Left ventricle myocardium inferior (tissue), 1 donor: ENCODE results near the gene IL7R. TPM values are rescaled to one million over a fixed set of nuclear protein-coding genes. Genes with fewer than 3 reads are reported as not detected.
"Not testable (repeated sequence)": the region's sequence is repeated elsewhere in the genome, so short reads cannot be mapped to it uniquely, and the experiment has no call there.

ENCODE experiments used
- DNase-seq: peaks from one replicate; pipeline ENCODE4 v3.0.0-alpha.2; 2020
- H3K27ac ChIP-seq: fragments of 200-600 bp; replicated peaks from 2 replicates; pipeline ENCODE4 v1.8.0; 2021
- H3K27me3 ChIP-seq: fragments of 200-600 bp; 2 replicates; pipeline ENCODE4 v1.8.0; 2021; ENCODE audit warnings: low read depth
- H3K36me3 ChIP-seq: fragments of 200-600 bp; 2 replicates; pipeline ENCODE4 v1.8.0; 2021
- H3K4me1 ChIP-seq: fragments of 200-600 bp; 2 replicates; pipeline ENCODE4 v1.8.0; 2021
- H3K4me3 ChIP-seq: fragments of 200-600 bp; 2 replicates; pipeline ENCODE4 v1.8.0; 2021; ENCODE audit warnings: mild to moderate bottlenecking, moderate library complexity
- H3K9me3 ChIP-seq: fragments of 200-600 bp; replicated peaks from 2 replicates; pipeline ENCODE4 v1.8.0; 2021
- intact Hi-C: fragments of 100-400 bp; cut with micrococcal nuclease; formaldehyde crosslinking; loops from one replicate; pipeline ENCODE4 v1.11.0; 2022
- total RNA-seq: library from RNA; stranded (reverse); fragmentation: NEBNext Ultra II Directional; extraction: Animal tissue kit (Norgen Biotek cat#: 25700); gene quantifications from one replicate; pipeline ENCODE4 v1.2.1, GENCODE V29; 2021
- TF ChIP-seq, protein P1 (sequence below): fragments of 200-600 bp; IDR thresholded peaks from 2 replicates; pipeline ENCODE4 v1.8.0; 2021; ENCODE audit warnings: antibody characterized with exemption, mild to moderate bottlenecking, borderline replicate concordance
- donor health status: DM: no; HTN: yes; CAD: no; lungs with severe emphysema.

IL7R gene
- total RNA-seq, 1 donor from 2014 or later: 0.66 TPM

DNA sequence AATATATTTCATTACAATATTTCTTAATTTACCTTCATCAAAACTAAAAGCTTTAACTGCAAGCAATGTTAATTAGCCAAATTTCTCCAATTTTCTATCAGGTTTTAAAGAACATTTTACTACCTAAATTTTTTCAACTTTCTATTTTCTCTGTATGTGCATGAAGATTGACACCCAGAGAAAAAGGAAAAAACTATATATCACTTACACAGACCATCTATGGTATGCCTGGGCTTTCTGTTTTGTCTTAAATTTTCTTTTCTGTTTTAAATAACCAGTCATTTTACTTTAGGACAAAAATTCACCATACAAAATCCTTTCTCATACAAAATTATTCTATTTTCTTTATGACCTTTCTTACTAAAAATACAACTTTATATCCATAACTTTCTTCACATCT, 13.8 kb upstream of the IL7R start:
- intact Hi-C loops: no loop called here
- H3K27ac ChIP-seq: no peak overlapping the region

DNA sequence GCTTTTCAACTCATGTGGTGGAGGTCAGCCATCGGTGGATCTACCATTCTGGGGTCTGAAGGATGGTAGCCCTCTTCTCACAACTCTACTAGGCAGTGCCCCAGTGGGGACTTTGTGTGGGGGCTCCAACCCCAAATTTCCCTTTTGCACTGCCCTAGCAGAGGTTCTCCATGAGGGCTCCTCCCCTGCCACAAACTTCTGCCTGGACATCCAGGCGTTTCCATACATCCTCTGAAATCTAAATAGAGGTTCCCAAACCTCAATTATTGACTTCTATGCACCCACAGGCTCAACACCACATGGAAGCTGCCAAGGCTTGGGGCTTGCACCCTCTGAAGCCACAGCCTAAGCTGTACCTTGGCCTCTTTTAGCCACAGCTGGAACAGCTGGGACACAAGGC, 11.2 kb upstream of the IL7R start:
- H3K27me3 ChIP-seq, H3K36me3 ChIP-seq, H3K4me1 ChIP-seq, H3K4me3 ChIP-seq, DNase-seq, intact Hi-C loops, H3K27ac ChIP-seq: not testable (repeated sequence)
- H3K9me3 ChIP-seq: peaks cover 21% of the 10 kb centered on the region

More for the DNA sequence above, 13.8 kb upstream of the IL7R start:
- Histone ChIP-seq H3K4me3 (no peak overlapping the region), H3K27me3 (no peaks in the 10 kb centered on the region), H3K36me3 (no peaks in the 10 kb centered on the region), H3K9me3 (peaks cover 21% of the 10 kb centered on the region), H3K4me1 (no peaks in the 10 kb centered on the region)
- DNase-seq: no peak
- TF ChIP-seq, protein P1, sequence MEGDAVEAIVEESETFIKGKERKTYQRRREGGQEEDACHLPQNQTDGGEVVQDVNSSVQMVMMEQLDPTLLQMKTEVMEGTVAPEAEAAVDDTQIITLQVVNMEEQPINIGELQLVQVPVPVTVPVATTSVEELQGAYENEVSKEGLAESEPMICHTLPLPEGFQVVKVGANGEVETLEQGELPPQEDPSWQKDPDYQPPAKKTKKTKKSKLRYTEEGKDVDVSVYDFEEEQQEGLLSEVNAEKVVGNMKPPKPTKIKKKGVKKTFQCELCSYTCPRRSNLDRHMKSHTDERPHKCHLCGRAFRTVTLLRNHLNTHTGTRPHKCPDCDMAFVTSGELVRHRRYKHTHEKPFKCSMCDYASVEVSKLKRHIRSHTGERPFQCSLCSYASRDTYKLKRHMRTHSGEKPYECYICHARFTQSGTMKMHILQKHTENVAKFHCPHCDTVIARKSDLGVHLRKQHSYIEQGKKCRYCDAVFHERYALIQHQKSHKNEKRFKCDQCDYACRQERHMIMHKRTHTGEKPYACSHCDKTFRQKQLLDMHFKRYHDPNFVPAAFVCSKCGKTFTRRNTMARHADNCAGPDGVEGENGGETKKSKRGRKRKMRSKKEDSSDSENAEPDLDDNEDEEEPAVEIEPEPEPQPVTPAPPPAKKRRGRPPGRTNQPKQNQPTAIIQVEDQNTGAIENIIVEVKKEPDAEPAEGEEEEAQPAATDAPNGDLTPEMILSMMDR: no peak

GRCh38 chr5:35847491-35847890, 9.2 kb upstream of the IL7R start:
- intact Hi-C loops: no loop called here
- no peak overlapping the region for H3K27ac ChIP-seq
- H3K36me3 ChIP-seq: no peaks in the 10 kb centered on the region
- TF ChIP-seq, protein P1: no peak
- DNase-seq: no peak
- peaks cover 21% of the 10 kb centered on the region for H3K9me3 ChIP-seq
- peaks cover 2% of the 10 kb centered on the region for H3K27me3 ChIP-seq
- H3K4me3 ChIP-seq: no peak overlapping the region
- peaks cover 4% of the 10 kb centered on the region for H3K4me1 ChIP-seq

GRCh38 chr5:35847961-35848360, 8.7 kb upstream of the IL7R start:
- TF ChIP-seq, protein P1: no peak
- Histone ChIP-seq H3K36me3 (no peaks in the 10 kb centered on the region), H3K4me1 (peaks cover 4% of the 10 kb centered on the region), H3K27ac (no peak overlapping the region), H3K4me3 (no peak overlapping the region), H3K27me3 (peaks cover 2% of the 10 kb centered on the region), H3K9me3 (peaks cover 21% of the 10 kb centered on the region)
- intact Hi-C loops: no loop called here
- DNase-seq: no peak

DNA sequence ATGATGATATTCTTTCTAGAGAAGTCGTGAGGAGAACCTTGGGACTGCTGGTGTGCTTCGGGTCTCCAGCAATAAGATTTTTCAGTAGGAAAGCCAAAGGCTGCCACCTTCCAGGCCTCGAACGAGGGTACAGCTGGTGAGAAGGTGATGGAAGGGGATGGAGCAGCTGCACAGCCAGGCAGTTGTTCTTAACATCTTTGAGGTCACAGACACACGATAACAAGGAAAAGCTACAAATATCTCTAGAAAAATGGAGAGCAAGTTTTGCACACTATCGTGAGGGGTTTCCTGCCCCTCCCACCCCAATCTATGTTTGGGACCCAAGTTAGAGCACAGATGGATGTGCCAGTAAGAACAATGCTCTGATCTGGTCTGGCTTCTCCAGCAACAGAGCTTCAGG, 6.8 kb upstream of the IL7R start:
- H3K36me3 ChIP-seq: no peaks in the 10 kb centered on the region
- H3K27me3 ChIP-seq: peaks cover 2% of the 10 kb centered on the region
- H3K4me3 ChIP-seq: no peak overlapping the region
- no peak overlapping the region for H3K27ac ChIP-seq
- TF ChIP-seq, protein P1: no peak
- intact Hi-C loops: no loop called here
- H3K9me3 ChIP-seq: peaks cover 16% of the 10 kb centered on the region
- H3K4me1 ChIP-seq: peaks cover 4% of the 10 kb centered on the region
- no peak for DNase-seq

DNA sequence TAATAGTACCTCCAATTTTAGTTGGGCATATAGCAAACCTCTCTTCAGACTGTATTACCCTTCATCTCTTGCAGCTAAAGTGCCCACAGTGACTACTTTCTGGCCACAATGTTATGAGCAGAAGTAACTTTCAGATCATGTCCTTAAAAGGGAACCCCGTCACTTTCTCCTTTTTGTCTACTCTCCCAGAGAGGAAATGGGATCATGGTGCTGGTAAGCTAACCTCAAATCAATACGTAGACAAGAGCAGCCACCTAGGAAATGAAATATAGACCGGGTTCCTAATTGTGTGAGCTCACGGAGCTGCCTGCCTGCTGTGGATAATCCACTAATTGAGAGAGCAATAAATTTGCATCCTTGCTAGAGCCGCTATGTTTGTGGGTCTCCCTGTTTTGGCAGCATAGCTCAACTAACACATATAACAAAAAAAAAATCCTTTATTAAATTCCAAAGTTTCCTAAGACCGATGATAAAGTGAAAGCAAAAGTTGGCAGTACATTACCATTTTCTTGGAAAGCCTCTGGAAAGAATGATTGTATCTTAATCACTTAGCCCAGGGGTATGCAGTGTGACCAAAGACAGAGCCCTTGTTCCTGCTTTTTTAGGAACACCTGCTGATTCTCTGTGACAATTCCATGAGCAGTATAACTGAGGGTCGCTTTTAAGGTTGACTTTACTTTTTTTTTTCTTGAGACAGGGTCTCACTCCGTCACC, 5.6 kb upstream of the IL7R start:
- TF ChIP-seq, protein P1: no peak
- intact Hi-C loops: no loop called here
- DNase-seq: no peak
- peaks cover 2% of the 10 kb centered on the region for H3K27me3 ChIP-seq
- H3K4me1 ChIP-seq: peaks cover 4% of the 10 kb centered on the region
- no peaks in the 10 kb centered on the region for H3K36me3 ChIP-seq
- no peak overlapping the region for H3K27ac ChIP-seq
- no peak overlapping the region for H3K4me3 ChIP-seq
- peaks cover 5% of the 10 kb centered on the region for H3K9me3 ChIP-seq
